Measurements from ENCODE around the gene PHKB. TPM values are rescaled to one million over a fixed set of nuclear protein-coding genes. Genes with fewer than 3 reads are reported as not detected.

The PHKB gene
- total and polyA plus RNA-seq, 2 donors from 2014 or later, result 48.3 to 80.5 TPM

DNA sequence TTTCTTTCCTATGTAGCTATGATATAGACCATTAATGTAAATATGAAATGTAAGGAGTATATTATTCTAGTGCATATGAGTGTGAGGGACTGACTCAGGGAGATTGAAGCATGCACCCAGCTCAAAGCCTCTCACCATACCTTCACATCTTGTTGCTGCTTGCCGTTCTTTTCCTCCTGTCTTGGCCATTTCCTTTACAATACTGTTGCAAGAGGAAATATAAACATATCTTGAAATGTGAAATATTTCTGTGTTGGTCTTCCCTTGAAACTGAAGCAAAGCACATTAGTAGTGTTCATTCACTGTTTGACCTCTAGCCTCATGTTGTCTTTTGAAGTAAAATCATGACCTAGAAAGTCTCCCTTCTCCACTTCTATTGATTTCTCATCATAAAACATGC is 46.6 kb downstream of the PHKB start:
- FAIRE-seq (no peak), DNase-seq (no peak)
- H3K36me3 ChIP-seq (ENCODE audit: control insufficient read depth in 2 of 3, insufficient read depth in 3 of 3, low read length in 3 of 3), result peaks cover 0 to 19% (median 10%) of the 10 kb centered on the region in 3 donors
- H3K9ac ChIP-seq (ENCODE audit: low read length in 3 of 3), result no peak overlapping the region
- TF ChIP-seq, protein P1, sequence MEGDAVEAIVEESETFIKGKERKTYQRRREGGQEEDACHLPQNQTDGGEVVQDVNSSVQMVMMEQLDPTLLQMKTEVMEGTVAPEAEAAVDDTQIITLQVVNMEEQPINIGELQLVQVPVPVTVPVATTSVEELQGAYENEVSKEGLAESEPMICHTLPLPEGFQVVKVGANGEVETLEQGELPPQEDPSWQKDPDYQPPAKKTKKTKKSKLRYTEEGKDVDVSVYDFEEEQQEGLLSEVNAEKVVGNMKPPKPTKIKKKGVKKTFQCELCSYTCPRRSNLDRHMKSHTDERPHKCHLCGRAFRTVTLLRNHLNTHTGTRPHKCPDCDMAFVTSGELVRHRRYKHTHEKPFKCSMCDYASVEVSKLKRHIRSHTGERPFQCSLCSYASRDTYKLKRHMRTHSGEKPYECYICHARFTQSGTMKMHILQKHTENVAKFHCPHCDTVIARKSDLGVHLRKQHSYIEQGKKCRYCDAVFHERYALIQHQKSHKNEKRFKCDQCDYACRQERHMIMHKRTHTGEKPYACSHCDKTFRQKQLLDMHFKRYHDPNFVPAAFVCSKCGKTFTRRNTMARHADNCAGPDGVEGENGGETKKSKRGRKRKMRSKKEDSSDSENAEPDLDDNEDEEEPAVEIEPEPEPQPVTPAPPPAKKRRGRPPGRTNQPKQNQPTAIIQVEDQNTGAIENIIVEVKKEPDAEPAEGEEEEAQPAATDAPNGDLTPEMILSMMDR (IDR thresholded peaks at IDR 0.05; ENCODE audit: borderline replicate concordance, extremely low read depth, insufficient read depth), result no peak
- H3K4me3 ChIP-seq (ENCODE audit: low read length in 3 of 3), result no peak overlapping the region
- H3K27me3 ChIP-seq (ENCODE audit: control insufficient read depth, insufficient read depth, low read length), result no peaks in the 10 kb centered on the region
- H3K27ac ChIP-seq (ENCODE audit: low read depth in 2 of 2, low read length in 2 of 2), result no peak overlapping the region
- intact Hi-C loops (cut with DNase I), result no loop called here
- H3K4me1 ChIP-seq (ENCODE audit: control insufficient read depth in 2 of 3, insufficient read depth in 2 of 3, low read depth in 1 of 3, low read length in 3 of 3), result no peaks in the 10 kb centered on the region
- H3K9me3 ChIP-seq (ENCODE audit: control insufficient read depth in 2 of 3, insufficient read depth in 1 of 3, low read length in 3 of 3), result no peaks in the 10 kb centered on the region

DNA sequence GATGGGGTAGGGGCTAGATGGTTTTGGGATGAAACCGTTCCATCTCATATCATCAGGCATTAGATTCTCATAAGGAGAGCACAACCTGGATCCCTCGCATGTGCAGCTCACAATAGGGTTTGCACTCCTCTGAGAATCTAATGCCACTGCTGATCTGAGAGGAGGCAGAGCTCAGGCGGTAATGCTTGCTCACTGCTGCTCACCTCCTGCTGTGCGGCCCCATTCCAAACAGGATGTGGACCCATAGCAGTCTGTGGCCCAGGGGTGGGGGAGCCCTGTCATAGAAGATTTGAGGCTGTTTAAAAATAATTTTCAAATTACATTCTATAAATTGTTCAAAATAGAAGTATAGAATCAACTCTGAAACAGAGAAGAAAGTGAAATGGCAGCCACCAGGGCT is 50.8 kb downstream of the PHKB start:
- H3K4me1 ChIP-seq (ENCODE audit: control insufficient read depth in 2 of 3, insufficient read depth in 2 of 3, low read depth in 1 of 3, low read length in 3 of 3), result no peaks in the 10 kb centered on the region
- DNase-seq (no peak), FAIRE-seq (no peak)
- intact Hi-C loops (cut with DNase I), result no loop called here
- H3K9ac ChIP-seq (ENCODE audit: low read length in 3 of 3), result no peak overlapping the region
- no peaks in the 10 kb centered on the region for H3K27me3 ChIP-seq (ENCODE audit: control insufficient read depth, insufficient read depth, low read length)
- no peak overlapping the region for H3K27ac ChIP-seq (ENCODE audit: low read depth in 2 of 2, low read length in 2 of 2)
- peaks cover 2 to 17% (median 6%) of the 10 kb centered on the region in 3 donors for H3K36me3 ChIP-seq (ENCODE audit: control insufficient read depth in 2 of 3, insufficient read depth in 3 of 3, low read length in 3 of 3)
- H3K9me3 ChIP-seq (ENCODE audit: control insufficient read depth in 2 of 3, insufficient read depth in 1 of 3, low read length in 3 of 3), result no peaks in the 10 kb centered on the region
- no peak overlapping the region for H3K4me3 ChIP-seq (ENCODE audit: low read length in 3 of 3)
- TF ChIP-seq, protein P1 (IDR thresholded peaks at IDR 0.05; ENCODE audit: borderline replicate concordance, extremely low read depth, insufficient read depth), result no peak

DNA sequence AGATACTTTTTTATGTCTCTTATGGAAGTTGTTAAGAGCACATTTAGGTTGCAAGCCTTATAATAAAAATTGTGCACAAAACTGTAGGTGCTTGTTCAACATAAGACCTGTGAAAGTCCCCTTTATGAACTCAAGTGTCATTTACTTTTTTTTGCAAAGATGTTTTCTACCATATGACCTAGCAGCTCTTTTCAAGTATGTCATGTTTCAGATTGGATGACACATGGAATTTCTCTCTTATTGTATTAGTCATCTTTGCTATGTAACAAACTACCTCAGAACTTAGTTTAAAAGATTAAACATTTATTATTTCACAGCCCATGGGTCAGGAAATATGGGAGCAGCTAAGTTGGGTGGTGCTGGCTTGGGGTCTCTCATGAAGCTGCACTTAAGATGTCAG is 57.9 kb downstream of the PHKB start:
- no peaks in the 10 kb centered on the region for H3K27me3 ChIP-seq (ENCODE audit: control insufficient read depth, insufficient read depth, low read length)
- intact Hi-C loops (cut with DNase I), result no loop called here
- H3K4me1 ChIP-seq (ENCODE audit: control insufficient read depth in 2 of 3, insufficient read depth in 2 of 3, low read depth in 1 of 3, low read length in 3 of 3), result no peaks in the 10 kb centered on the region
- H3K4me3 ChIP-seq (ENCODE audit: low read length in 3 of 3), result no peak overlapping the region
- H3K9me3 ChIP-seq (ENCODE audit: control insufficient read depth in 2 of 3, insufficient read depth in 1 of 3, low read length in 3 of 3), result no peaks in the 10 kb centered on the region
- FAIRE-seq (no peak), DNase-seq (no peak)
- TF ChIP-seq, protein P1 (IDR thresholded peaks at IDR 0.05; ENCODE audit: borderline replicate concordance, extremely low read depth, insufficient read depth), result no peak
- H3K36me3 ChIP-seq (ENCODE audit: control insufficient read depth in 2 of 3, insufficient read depth in 3 of 3, low read length in 3 of 3), result peaks cover 2 to 7% (median 3%) of the 10 kb centered on the region in 3 donors
- H3K27ac ChIP-seq (ENCODE audit: low read depth in 2 of 2, low read length in 2 of 2), result no peak overlapping the region
- no peak overlapping the region for H3K9ac ChIP-seq (ENCODE audit: low read length in 3 of 3)

DNA sequence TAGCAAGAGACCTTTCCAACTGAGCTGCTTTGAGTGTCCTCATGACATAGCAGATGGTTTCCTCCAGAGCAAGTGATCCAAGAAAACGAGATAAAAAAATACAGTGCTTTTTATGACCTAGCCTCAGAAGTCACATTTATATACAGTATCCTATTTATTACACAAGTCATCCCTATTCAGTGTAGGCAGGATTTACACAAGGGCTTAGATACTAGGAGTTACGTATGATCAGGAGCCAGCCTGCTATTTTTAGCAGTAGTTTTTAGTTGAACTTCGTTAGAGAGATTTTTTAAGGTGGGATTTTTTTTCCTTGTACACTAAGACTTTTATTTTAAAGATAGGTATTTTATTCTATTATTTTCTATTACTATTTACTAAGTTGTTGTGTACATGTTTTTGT is 58.4 kb downstream of the PHKB start:
- TF ChIP-seq, protein P1 (IDR thresholded peaks at IDR 0.05; ENCODE audit: borderline replicate concordance, extremely low read depth, insufficient read depth), result no peak
- DNase-seq (no peak), FAIRE-seq (peak; percentile 27)
- intact Hi-C loops (cut with DNase I), result no loop called here
- peaks cover under 1 to 3% (median 2%) of the 10 kb centered on the region in 3 donors for H3K36me3 ChIP-seq (ENCODE audit: control insufficient read depth in 2 of 3, insufficient read depth in 3 of 3, low read length in 3 of 3)
- H3K4me3 ChIP-seq (ENCODE audit: low read length in 3 of 3), result no peak overlapping the region
- H3K9me3 ChIP-seq (ENCODE audit: control insufficient read depth in 2 of 3, insufficient read depth in 1 of 3, low read length in 3 of 3), result no peaks in the 10 kb centered on the region
- H3K27ac ChIP-seq (ENCODE audit: low read depth in 2 of 2, low read length in 2 of 2), result no peak overlapping the region
- no peaks in the 10 kb centered on the region for H3K27me3 ChIP-seq (ENCODE audit: control insufficient read depth, insufficient read depth, low read length)
- H3K4me1 ChIP-seq (ENCODE audit: control insufficient read depth in 2 of 3, insufficient read depth in 2 of 3, low read depth in 1 of 3, low read length in 3 of 3), result no peaks in the 10 kb centered on the region
- no peak overlapping the region for H3K9ac ChIP-seq (ENCODE audit: low read length in 3 of 3)

Measured in kidney (tissue), 14 donors.